GM19099 (cell line): ENCODE measurements around the gene DLG1.

ENCODE experiments used
- POLR2A ChIP-seq: IDR thresholded peaks from 3 replicates; pipeline ENCODE4 v1.6.1; 2011; ENCODE audit warnings: low read depth; ENCODE audit not compliant: insufficient read length; ENCODE audit errors: extremely low read depth

Gene DLG1

DNA sequence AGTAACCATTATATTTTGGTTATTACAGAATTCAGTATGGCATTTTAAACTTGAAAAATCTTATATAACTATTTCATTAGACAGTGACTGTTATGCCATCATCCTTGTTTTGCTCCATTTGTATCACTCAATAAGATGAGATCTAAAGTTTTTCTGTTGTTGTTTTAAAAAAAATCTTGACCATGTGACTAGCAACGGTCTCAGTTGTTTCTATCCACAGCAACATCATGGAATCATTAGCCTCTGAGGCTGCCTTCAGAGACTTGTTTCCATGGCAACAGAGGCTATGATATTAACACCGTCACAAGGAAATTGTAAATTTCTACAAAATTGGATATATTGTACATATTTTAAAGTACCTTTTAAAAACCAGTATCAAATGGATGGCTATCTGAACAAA lies 129.8 kb downstream of the DLG1 start:
- no peak for TF ChIP-seq POLR2A

GRCh38 chr3:197168063-197168462 lies 130.3 kb downstream of the DLG1 start:
- no peak for TF ChIP-seq POLR2A

- no peak for TF ChIP-seq POLR2A
Observed at GRCh38 chr3:197167549-197167948, 130.9 kb downstream of the DLG1 start.

- TF ChIP-seq POLR2A, result no peak
Observed at GRCh38 chr3:197165890-197166289, 132.5 kb downstream of the DLG1 start.

DNA sequence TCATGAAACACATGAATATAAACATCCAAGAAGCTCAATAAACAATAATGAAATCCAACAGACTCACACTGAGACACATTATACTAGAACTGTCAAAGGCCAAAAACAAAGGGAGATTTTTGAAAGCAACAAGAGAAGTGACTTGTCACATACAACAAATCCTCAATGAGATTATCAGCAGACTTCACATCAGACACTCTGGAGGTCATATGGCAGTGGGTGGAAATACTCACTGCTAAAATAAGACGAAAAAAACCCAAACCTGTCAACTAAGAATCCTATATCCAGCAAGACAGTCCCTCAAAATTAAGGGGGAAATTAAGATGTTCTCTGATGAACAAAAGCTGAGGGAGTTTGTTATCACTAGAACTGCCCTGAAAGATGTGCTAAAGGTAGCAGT lies 143.4 kb downstream of the DLG1 start:
- TF ChIP-seq POLR2A, result no peak

DNA sequence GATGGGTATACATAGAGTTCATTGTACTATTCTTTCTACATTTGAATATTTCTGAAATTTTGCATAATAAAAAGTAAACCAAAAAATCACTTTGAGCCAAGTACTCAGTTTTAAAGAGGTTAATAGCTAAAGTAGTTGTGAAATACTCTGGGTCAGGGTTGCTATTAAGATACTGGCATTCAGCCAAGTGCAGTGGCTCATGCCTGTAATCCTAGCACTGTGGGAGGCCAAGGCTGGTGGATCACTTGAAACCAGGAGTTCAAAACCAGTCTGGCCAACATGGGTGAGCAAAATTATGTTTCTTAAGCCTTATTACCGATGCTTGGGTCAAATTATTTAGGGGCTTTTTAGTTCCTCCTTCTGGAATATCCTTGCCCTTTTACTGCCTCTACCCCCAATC lies 146.8 kb downstream of the DLG1 start:
- TF ChIP-seq POLR2A, result no peak

DNA sequence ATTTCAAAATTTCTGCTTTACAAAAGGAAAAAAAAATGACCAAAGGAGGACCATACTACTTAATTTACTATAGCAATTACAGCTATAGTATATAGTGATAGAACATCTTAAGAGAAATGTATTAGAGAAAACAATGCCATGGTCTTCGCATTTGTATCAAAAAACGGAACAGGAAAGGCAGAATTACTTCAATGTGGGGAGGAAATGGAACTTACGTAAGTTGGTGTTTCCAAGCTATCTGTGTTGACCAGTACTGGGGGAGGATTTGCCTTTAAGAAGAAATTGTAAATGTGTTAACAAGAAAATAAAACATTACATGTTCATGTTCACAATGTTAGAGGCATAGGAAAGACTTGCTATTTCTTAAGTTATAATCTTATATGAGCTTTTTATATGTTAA lies 148.9 kb downstream of the DLG1 start:
- TF ChIP-seq POLR2A, result no peak

- no peak for TF ChIP-seq POLR2A
Observed at GRCh38 chr3:197144188-197144587, 154.2 kb downstream of the DLG1 start.

DNA sequence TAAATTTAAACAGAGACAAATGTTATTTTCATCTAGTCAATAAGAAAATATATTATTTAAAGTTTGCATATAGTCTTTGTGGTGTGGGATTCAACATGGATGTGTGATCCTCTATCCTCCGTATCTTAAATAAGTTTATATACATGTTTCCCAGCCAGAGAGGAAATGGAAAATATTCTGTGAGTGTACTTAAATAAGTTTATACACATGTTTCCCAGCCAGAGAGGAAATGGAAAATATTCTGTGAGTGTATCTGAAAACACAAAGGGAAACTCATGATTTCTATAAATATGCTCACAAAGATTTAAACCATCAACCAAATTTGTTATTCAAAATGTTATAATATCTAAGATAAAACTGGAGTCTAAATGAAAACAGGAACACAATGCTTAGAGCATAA lies 158.8 kb downstream of the DLG1 start:
- TF ChIP-seq POLR2A, result no peak

DNA sequence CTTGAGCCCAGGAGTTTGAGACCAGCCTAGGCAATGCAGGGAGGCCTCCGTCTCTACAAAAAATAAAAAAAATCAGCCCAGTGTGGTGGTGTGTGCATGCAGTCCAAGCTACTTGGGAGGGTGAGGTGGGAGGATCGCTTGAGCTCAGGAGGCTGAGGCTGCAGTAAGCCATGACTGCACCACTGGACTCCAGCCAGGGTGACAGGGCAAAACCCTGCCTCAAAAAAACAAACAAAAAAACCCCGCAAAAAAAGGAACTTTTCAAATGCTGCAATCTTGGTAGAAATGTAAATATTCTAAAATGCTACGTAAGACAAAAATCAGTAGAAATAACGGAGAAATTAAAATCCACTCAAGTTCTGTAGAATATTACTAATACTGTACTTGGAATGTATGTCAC lies 160.7 kb downstream of the DLG1 start:
- no peak for TF ChIP-seq POLR2A

- TF ChIP-seq POLR2A, result no peak
Observed at GRCh38 chr3:197136744-197137143, 161.7 kb downstream of the DLG1 start.

- TF ChIP-seq POLR2A, result no peak
Observed at GRCh38 chr3:197135212-197135611, 163.2 kb downstream of the DLG1 start.

GRCh38 chr3:197132916-197133530 lies 165.4 kb downstream of the DLG1 start:
- TF ChIP-seq POLR2A, result no peak

- no peak for TF ChIP-seq POLR2A
Observed at GRCh38 chr3:197125636-197126035, 172.8 kb downstream of the DLG1 start.

DNA sequence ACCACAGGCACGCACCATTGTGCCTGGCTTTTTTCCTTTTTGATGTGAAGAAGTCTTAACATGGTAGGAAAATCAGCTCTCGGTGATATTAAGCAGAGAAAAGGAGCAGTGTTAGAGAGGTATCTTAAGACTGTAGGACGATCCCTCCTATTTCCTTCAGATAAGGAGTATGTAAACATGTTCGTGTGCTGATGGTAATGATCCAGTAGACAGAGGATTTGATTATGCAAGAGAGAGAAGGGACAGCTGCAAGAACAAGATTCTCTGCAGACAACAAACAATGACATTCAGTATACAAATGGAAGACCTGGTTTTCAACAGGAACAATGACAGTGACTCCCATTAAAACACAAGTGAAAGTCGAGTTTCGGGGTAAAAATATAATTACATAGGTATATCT lies 173.7 kb downstream of the DLG1 start:
- no peak for TF ChIP-seq POLR2A

- no peak for TF ChIP-seq POLR2A
Observed at GRCh38 chr3:197122394-197122793, 176.0 kb downstream of the DLG1 start.

GRCh38 chr3:197117114-197117513 lies 181.3 kb downstream of the DLG1 start:
- no peak for TF ChIP-seq POLR2A
